Astrocyte (in vitro differentiated cells and primary cell): Measurements from ENCODE around the gene PDAP1. TPM values are rescaled to one million over a fixed set of nuclear protein-coding genes. Genes with fewer than 3 reads are reported as not detected.
"Not testable (repeated sequence)": the region's sequence is repeated elsewhere in the genome, so short reads cannot be mapped to it uniquely, and the experiment has no call there.

Experiments
- DNase-seq: peaks from one replicate; pipeline ENCODE4 v3.0.0-alpha.2; 2010; ENCODE audit warnings: low read depth
- FAIRE-seq: peaks from 2 replicates; lab custom pipeline; 2011; peaks lifted over from hg19 to GRCh38; lab: Jason Lieb, UNC
- H2AFZ ChIP-seq: 2 replicates; pipeline ENCODE4 v1.6.0; 2012; ENCODE audit warnings: low read depth, low read length, inconsistent platforms
- H3K27ac ChIP-seq: 2 replicates; pipeline ENCODE4 v1.5.1; 2011; ENCODE audit warnings: low read depth, low read length, inconsistent platforms
- H3K27me3 ChIP-seq: 2 replicates; pipeline ENCODE4 v1.6.0; 2011; ENCODE audit warnings: low read length, inconsistent platforms; ENCODE audit not compliant: insufficient read depth
- H3K36me3 ChIP-seq: 2 replicates; pipeline ENCODE4 v1.5.1; 2011; ENCODE audit warnings: low read length, inconsistent platforms; ENCODE audit not compliant: insufficient read depth
- H3K4me1 ChIP-seq: 2 replicates; pipeline ENCODE4 v1.5.1; 2011; ENCODE audit warnings: low read length, inconsistent platforms; ENCODE audit not compliant: insufficient read depth
- H3K4me2 ChIP-seq: 2 replicates; pipeline ENCODE4 v1.6.0; 2012; ENCODE audit warnings: low read length, inconsistent platforms
- H3K4me3 ChIP-seq: 2 replicates; pipeline ENCODE4 v1.5.1; 2011; ENCODE audit warnings: low read depth, mild to moderate bottlenecking, low read length, inconsistent platforms; ENCODE audit not compliant: insufficient read depth
- H3K79me2 ChIP-seq: 2 replicates; pipeline ENCODE4 v1.6.0; 2012; ENCODE audit warnings: mild to moderate bottlenecking, low read length, inconsistent platforms; ENCODE audit not compliant: insufficient read depth
- H3K9ac ChIP-seq: 2 replicates; pipeline ENCODE4 v1.6.0; 2012; ENCODE audit warnings: mild to moderate bottlenecking, low read length, inconsistent platforms
- H3K9me3 ChIP-seq: 2 replicates; pipeline ENCODE4 v1.5.1; 2012; ENCODE audit warnings: low read depth, mild to moderate bottlenecking, low read length, inconsistent platforms; ENCODE audit not compliant: insufficient read depth
- H4K20me1 ChIP-seq: 2 replicates; pipeline ENCODE4 v1.6.0; 2012; ENCODE audit warnings: low read length, inconsistent platforms; ENCODE audit not compliant: insufficient read depth
- H3K27ac Mint-ChIP-seq: one replicate; pipeline ENCODE4 v1.8.0; 2021; ENCODE audit warnings: mild to moderate bottlenecking, mixed read lengths; ENCODE audit not compliant: unreplicated experiment
- H3K27me3 Mint-ChIP-seq: one replicate; pipeline ENCODE4 v1.8.0; 2021; ENCODE audit warnings: low read depth, mixed read lengths; ENCODE audit not compliant: unreplicated experiment
- H3K36me3 Mint-ChIP-seq: one replicate; pipeline ENCODE4 v1.8.0; 2021; ENCODE audit warnings: low read depth, mixed read lengths; ENCODE audit not compliant: unreplicated experiment
- H3K4me1 Mint-ChIP-seq: one replicate; pipeline ENCODE4 v1.8.0; 2021; ENCODE audit warnings: low read depth, mixed read lengths; ENCODE audit not compliant: unreplicated experiment
- H3K4me3 Mint-ChIP-seq: one replicate; pipeline ENCODE4 v1.8.0; 2021; ENCODE audit warnings: mild to moderate bottlenecking, moderate library complexity, mixed read lengths; ENCODE audit not compliant: unreplicated experiment
- H3K9me3 Mint-ChIP-seq: one replicate; pipeline ENCODE4 v1.8.0; 2021; ENCODE audit warnings: mild to moderate bottlenecking, mixed read lengths; ENCODE audit not compliant: unreplicated experiment
- CTCF ChIP-seq: IDR thresholded peaks from 2 replicates; pipeline ENCODE4 v1.5.1; 2011; ENCODE audit warnings: low read depth, mild to moderate bottlenecking, inconsistent platforms, low read length, moderate library complexity; ENCODE audit not compliant: insufficient read depth
- EZH2 ChIP-seq: IDR thresholded peaks from 2 replicates; pipeline ENCODE4 v1.6.1; 2012; ENCODE audit warnings: mild to moderate bottlenecking, low read length, inconsistent platforms; ENCODE audit not compliant: insufficient read depth
- total RNA-seq: library from RNA; stranded (reverse); gene quantifications from 2 replicates; pipeline ENCODE4 v1.2.1, GENCODE V29; 2021

PDAP1 gene
- total RNA-seq, 1 donor from 2014 or later, result 106 TPM

- H3K27ac ChIP-seq, result no peak overlapping the region
- no peaks in the 10 kb centered on the region for H3K27me3 ChIP-seq
- H3K27ac Mint-ChIP-seq, result no peak overlapping the region
- peaks cover 32% of the 10 kb centered on the region for H3K36me3 ChIP-seq
- H3K9ac ChIP-seq, result no peak overlapping the region
- H3K36me3 Mint-ChIP-seq, result peaks cover 3% of the 10 kb centered on the region
- DNase-seq (no peak), FAIRE-seq (no peak)
- H3K27me3 Mint-ChIP-seq, result no peaks in the 10 kb centered on the region
- H3K9me3 Mint-ChIP-seq, result no peaks in the 10 kb centered on the region
- TF ChIP-seq CTCF (no peak), EZH2 (no peak)
- H3K4me3 Mint-ChIP-seq, result no peak overlapping the region
- H3K4me1 ChIP-seq, result peaks cover 17% of the 10 kb centered on the region
- H3K4me1 Mint-ChIP-seq, result peaks cover 8% of the 10 kb centered on the region
- no peaks in the 10 kb centered on the region for H3K9me3 ChIP-seq
- H3K4me3 ChIP-seq, result no peak overlapping the region
- H4K20me1 ChIP-seq, result peaks cover 60% of the 10 kb centered on the region
- peaks cover 10% of the 10 kb centered on the region for H3K79me2 ChIP-seq
- H3K4me2 ChIP-seq, result no peak overlapping the region
- no peak overlapping the region for H2AFZ ChIP-seq
These were observed 18.6 kb downstream of the PDAP1 start for GRCh38 chr7:99389772-99390171.

- FAIRE-seq (no peak), DNase-seq (no peak)
- H4K20me1 ChIP-seq, result peaks cover 59% of the 10 kb centered on the region
- no peaks in the 10 kb centered on the region for H3K27me3 Mint-ChIP-seq
- H3K27ac Mint-ChIP-seq, result no peak overlapping the region
- H3K4me1 Mint-ChIP-seq, result no peaks in the 10 kb centered on the region
- H3K27ac ChIP-seq, result no peak overlapping the region
- H3K4me3 Mint-ChIP-seq, result no peak overlapping the region
- TF ChIP-seq EZH2 (no peak), CTCF (no peak)
- H3K36me3 Mint-ChIP-seq, result peaks cover 6% of the 10 kb centered on the region
- no peak overlapping the region for H3K4me3 ChIP-seq
- peaks cover 9% of the 10 kb centered on the region for H3K4me1 ChIP-seq
- no peak overlapping the region for H2AFZ ChIP-seq
- H3K36me3 ChIP-seq, result peaks cover 27% of the 10 kb centered on the region
- no peak overlapping the region for H3K4me2 ChIP-seq
- H3K9me3 ChIP-seq, result no peaks in the 10 kb centered on the region
- H3K27me3 ChIP-seq, result no peaks in the 10 kb centered on the region
- no peaks in the 10 kb centered on the region for H3K9me3 Mint-ChIP-seq
- H3K9ac ChIP-seq, result no peak overlapping the region
- peaks cover 18% of the 10 kb centered on the region for H3K79me2 ChIP-seq
These were observed 20.5 kb downstream of the PDAP1 start for GRCh38 chr7:99387912-99388311.

- H3K4me2 ChIP-seq, H3K4me3 ChIP-seq, H3K4me3 Mint-ChIP-seq, H3K27me3 ChIP-seq, DNase-seq, H3K4me1 ChIP-seq, H3K27ac Mint-ChIP-seq, H3K27me3 Mint-ChIP-seq, H3K4me1 Mint-ChIP-seq, H3K9ac ChIP-seq, H3K27ac ChIP-seq, FAIRE-seq, H3K9me3 ChIP-seq, H2AFZ ChIP-seq, H3K36me3 Mint-ChIP-seq, H3K9me3 Mint-ChIP-seq: not testable (repeated sequence)
- Histone ChIP-seq H3K79me2 (peaks cover 21% of the 10 kb centered on the region), H4K20me1 (peaks cover 58% of the 10 kb centered on the region), H3K36me3 (peaks cover 27% of the 10 kb centered on the region)
These were observed 21.2 kb downstream of the PDAP1 start for GRCh38 chr7:99387239-99387635.
